Stimulated activated CD8-positive, alpha-beta memory T cell treated with anti-CD3 and anti-CD28 coated beads, Interleukin-4, amount 100 ng/mL, for 24 hours (primary cell): Measurements from ENCODE around the gene UBTF.

Experiments
- DNase-seq: peaks from one replicate; pipeline ENCODE4 v3.0.0-alpha.2; 2020; ENCODE audit warnings: low read depth

The UBTF gene

DNA sequence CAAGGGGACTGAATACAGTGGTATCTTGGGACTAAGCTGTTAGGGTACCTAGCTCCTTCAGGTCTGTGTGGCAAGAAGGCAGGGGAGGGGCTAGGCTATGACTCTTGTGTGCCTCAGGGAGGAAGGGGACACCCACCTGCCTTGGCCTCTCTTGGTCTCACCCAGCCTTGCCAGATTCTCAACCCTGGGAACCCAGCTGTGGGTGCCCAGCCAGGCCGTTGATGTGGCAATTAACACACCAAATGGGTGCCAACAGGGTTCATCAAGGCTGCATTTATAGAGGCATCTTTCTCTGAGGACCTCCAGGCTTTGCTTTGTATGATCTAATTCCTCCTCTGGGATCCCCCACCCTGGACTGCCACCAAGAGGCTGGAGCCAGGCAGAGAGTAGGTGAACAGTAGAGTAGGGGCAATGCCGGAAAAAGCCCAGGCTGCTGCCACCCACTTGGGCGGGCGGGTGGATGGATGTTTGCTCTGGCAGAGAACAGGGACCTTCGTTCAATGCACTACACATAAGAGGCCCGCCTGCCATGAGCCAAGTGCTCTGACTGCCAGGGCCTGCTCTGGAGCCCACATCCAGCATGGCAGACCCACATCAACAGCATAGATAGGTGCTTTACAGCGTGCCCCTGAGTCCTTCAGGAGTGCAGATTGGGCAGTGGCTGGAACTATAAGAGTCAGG, 52.2 kb downstream of the UBTF start:
- DNase-seq: no peak

DNA sequence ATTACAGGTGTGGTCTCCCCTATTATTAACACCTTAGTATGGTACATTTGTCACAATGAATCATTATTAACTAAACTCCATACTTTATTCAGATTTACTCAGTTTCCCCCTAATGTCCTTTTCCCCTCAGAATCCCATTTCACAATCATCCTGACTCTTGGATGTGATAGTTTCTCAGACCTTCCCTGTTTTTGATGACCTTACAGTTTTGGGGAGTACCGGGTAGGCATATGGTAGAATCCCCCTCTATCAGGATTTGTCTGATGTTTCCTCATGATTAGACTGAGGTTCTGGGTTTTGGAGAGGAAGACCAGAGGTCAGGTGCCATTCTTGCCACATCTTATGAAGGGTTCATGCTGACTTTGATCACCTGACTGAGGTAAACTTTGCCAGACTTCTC, 55.0 kb downstream of the UBTF start:
- no peak for DNase-seq

DNA sequence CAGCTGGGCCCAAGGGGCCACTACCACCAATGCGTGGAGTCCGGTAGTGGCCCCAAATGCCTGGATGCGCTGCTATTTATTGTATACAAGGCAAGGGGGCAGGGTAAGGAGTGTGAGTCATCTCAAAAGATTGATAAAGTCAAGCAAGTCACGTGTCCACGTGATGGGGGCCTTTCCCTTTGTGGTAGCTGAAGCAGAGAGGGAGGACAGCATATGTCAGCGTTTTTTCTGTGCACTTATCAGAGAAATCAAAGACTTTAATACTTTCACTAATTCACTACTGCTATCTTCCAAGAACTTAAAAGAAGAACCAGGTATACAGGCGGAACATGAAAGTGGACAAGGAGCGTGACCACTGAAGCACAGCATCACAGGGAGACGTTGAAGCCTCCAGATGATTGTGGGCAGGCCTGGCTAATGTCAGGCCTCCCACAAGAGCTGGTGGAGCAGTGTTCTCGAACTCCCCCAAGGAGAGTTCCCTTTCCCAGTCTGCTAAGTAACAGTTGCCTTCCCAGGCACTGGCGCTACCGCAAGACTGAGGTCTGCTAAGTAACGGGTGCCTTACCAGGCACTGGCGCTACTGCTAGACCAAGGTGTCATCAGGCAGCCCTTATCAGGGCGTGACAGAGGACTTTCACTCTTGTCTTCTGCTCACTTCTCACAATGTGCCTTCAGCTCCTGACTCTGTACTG, 59.8 kb downstream of the UBTF start:
- no peak for DNase-seq

DNA sequence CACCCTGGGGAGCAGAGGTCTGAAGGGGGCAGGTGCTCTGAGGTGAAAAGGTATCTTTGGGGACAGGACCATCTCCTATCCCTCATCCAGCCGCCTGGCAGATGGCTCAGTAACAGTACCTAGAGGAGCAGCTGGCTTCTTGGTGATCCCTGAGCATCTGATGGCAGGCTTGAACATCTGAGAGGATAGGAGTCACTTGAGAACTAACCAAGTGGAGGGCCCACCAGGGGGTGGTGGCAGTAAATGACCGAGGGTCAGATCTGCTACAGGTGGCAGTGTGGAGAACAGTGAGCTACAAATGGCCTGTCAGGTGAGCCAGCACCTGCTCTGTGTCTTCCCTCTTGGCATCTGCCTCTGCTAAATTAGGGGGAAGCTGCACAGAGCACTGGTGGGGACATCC, 64.0 kb downstream of the UBTF start:
- no peak for DNase-seq
